ENCODE data around the gene HEATR3.

The HEATR3 gene

GRCh38 chr16:50081428-50082018, 15.8 kb downstream of the HEATR3 start:
- no peak for DNase-seq (ENCODE audit: insufficient read length)
- FAIRE-seq: no peak

GRCh38 chr16:50083996-50084395, 18.2 kb downstream of the HEATR3 start:
- TF ChIP-seq POLR2AphosphoS5 (IDR thresholded peaks at IDR 0.05; ENCODE audit: low read depth, low read length): no peak
- TF ChIP-seq POLR2A (IDR thresholded peaks at IDR 0.05; ENCODE audit: low read depth, low read length): no peak
- TF ChIP-seq TAF1 (IDR thresholded peaks at IDR 0.05; ENCODE audit: borderline replicate concordance, low read depth, low read length): no peak
- no peak for FAIRE-seq
- DNase-seq (ENCODE audit: insufficient read length): no peak

More at GRCh38 chr16:50081428-50082018, 15.8 kb downstream of the HEATR3 start:
- no peak for TF ChIP-seq TAF1 (IDR thresholded peaks at IDR 0.05; ENCODE audit: borderline replicate concordance, low read depth, low read length)
- TF ChIP-seq POLR2A (IDR thresholded peaks at IDR 0.05; ENCODE audit: low read depth, low read length): no peak
- TF ChIP-seq POLR2AphosphoS5 (IDR thresholded peaks at IDR 0.05; ENCODE audit: low read depth, low read length): no peak

GRCh38 chr16:50086176-50086575, 20.4 kb downstream of the HEATR3 start:
- DNase-seq (ENCODE audit: insufficient read length): no peak
- FAIRE-seq: no peak
- TF ChIP-seq POLR2AphosphoS5 (IDR thresholded peaks at IDR 0.05; ENCODE audit: low read depth, low read length): no peak
- no peak for TF ChIP-seq TAF1 (IDR thresholded peaks at IDR 0.05; ENCODE audit: borderline replicate concordance, low read depth, low read length)
- no peak for TF ChIP-seq POLR2A (IDR thresholded peaks at IDR 0.05; ENCODE audit: low read depth, low read length)

GRCh38 chr16:50088302-50088701, 22.5 kb downstream of the HEATR3 start:
- no peak for DNase-seq (ENCODE audit: insufficient read length)
- FAIRE-seq: no peak
- no peak for TF ChIP-seq TAF1 (IDR thresholded peaks at IDR 0.05; ENCODE audit: borderline replicate concordance, low read depth, low read length)
- no peak for TF ChIP-seq POLR2AphosphoS5 (IDR thresholded peaks at IDR 0.05; ENCODE audit: low read depth, low read length)
- no peak for TF ChIP-seq POLR2A (IDR thresholded peaks at IDR 0.05; ENCODE audit: low read depth, low read length)

- TF ChIP-seq TAF1 (IDR thresholded peaks at IDR 0.05; ENCODE audit: borderline replicate concordance, low read depth, low read length) (no peak), POLR2A (IDR thresholded peaks at IDR 0.05; ENCODE audit: low read depth, low read length) (no peak), POLR2AphosphoS5 (IDR thresholded peaks at IDR 0.05; ENCODE audit: low read depth, low read length) (no peak)
- FAIRE-seq: no peak
- no peak for DNase-seq (ENCODE audit: insufficient read length)
Observed at GRCh38 chr16:50092891-50093290, 27.1 kb downstream of the HEATR3 start.

- FAIRE-seq (peak; percentile 70), DNase-seq (ENCODE audit: insufficient read length) (no peak)
- TF ChIP-seq TAF1 (IDR thresholded peaks at IDR 0.05; ENCODE audit: borderline replicate concordance, low read depth, low read length) (no peak), POLR2AphosphoS5 (IDR thresholded peaks at IDR 0.05; ENCODE audit: low read depth, low read length) (no peak)
Observed at GRCh38 chr16:50093607-50094539, 28.1 kb downstream of the HEATR3 start.

GRCh38 chr16:50096791-50097190, 31.0 kb downstream of the HEATR3 start:
- DNase-seq (ENCODE audit: insufficient read length) (no peak), FAIRE-seq (no peak)
- TF ChIP-seq TAF1 (IDR thresholded peaks at IDR 0.05; ENCODE audit: borderline replicate concordance, low read depth, low read length): no peak
- no peak for TF ChIP-seq POLR2AphosphoS5 (IDR thresholded peaks at IDR 0.05; ENCODE audit: low read depth, low read length)
- no peak for TF ChIP-seq POLR2A (IDR thresholded peaks at IDR 0.05; ENCODE audit: low read depth, low read length)

GRCh38 chr16:50099957-50100648, 34.3 kb downstream of the HEATR3 start:
- DNase-seq (ENCODE audit: insufficient read length): no peak
- TF ChIP-seq TAF1 (IDR thresholded peaks at IDR 0.05; ENCODE audit: borderline replicate concordance, low read depth, low read length): no peak
- TF ChIP-seq POLR2A (IDR thresholded peaks at IDR 0.05; ENCODE audit: low read depth, low read length): no peak
- TF ChIP-seq POLR2AphosphoS5 (IDR thresholded peaks at IDR 0.05; ENCODE audit: low read depth, low read length): no peak
- FAIRE-seq: no peak

GRCh38 chr16:50102051-50102746, 36.4 kb downstream of the HEATR3 start:
- no peak for TF ChIP-seq TAF1 (IDR thresholded peaks at IDR 0.05; ENCODE audit: borderline replicate concordance, low read depth, low read length)
- no peak for TF ChIP-seq POLR2A (IDR thresholded peaks at IDR 0.05; ENCODE audit: low read depth, low read length)
- no peak for TF ChIP-seq POLR2AphosphoS5 (IDR thresholded peaks at IDR 0.05; ENCODE audit: low read depth, low read length)
- DNase-seq (ENCODE audit: insufficient read length) (no peak), FAIRE-seq (peak; percentile 61)

GRCh38 chr16:50103764-50104163, 38.0 kb downstream of the HEATR3 start:
- FAIRE-seq: no peak
- DNase-seq (ENCODE audit: insufficient read length): no peak
- no peak for TF ChIP-seq POLR2AphosphoS5 (IDR thresholded peaks at IDR 0.05; ENCODE audit: low read depth, low read length)
- TF ChIP-seq TAF1 (IDR thresholded peaks at IDR 0.05; ENCODE audit: borderline replicate concordance, low read depth, low read length): no peak

Data from GM12892 (cell line).